ENCODE data around the gene BLMH.
"Not testable (repeated sequence)": the region's sequence is repeated elsewhere in the genome, so short reads cannot be mapped to it uniquely, and the experiment has no call there.

BLMH gene

DNA sequence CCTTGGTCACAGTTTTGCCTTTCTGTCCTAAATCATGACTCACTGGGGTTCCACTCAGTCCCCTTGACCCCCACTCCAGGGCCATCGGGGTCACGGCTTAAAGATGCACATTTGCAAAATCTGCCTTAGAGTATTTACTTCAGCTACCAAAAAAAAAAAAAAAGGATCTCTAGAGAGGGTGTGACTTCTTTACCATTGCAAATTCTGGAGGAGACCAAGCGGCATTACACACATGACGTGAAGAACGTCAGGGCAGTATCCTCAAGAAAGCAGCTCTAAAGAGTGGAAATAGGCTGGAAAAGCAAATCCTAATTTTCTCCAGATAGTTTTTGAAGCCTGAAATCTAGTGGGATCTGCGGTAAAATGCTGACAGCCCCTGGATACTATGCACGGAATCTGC is 81.8 kb downstream of the BLMH start:
- DNase-seq (ENCODE audit: low read depth, low spot score) = no peak
- in situ Hi-C loops (cut with HindIII; ENCODE audit: low sequenced_read_pairs) = no loop called here
- no peak overlapping the region for H3K4me3 ChIP-seq (ENCODE audit: low read depth, low read length)
- TF ChIP-seq, protein P1, sequence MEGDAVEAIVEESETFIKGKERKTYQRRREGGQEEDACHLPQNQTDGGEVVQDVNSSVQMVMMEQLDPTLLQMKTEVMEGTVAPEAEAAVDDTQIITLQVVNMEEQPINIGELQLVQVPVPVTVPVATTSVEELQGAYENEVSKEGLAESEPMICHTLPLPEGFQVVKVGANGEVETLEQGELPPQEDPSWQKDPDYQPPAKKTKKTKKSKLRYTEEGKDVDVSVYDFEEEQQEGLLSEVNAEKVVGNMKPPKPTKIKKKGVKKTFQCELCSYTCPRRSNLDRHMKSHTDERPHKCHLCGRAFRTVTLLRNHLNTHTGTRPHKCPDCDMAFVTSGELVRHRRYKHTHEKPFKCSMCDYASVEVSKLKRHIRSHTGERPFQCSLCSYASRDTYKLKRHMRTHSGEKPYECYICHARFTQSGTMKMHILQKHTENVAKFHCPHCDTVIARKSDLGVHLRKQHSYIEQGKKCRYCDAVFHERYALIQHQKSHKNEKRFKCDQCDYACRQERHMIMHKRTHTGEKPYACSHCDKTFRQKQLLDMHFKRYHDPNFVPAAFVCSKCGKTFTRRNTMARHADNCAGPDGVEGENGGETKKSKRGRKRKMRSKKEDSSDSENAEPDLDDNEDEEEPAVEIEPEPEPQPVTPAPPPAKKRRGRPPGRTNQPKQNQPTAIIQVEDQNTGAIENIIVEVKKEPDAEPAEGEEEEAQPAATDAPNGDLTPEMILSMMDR (IDR thresholded peaks at IDR 0.05; ENCODE audit: low read depth, low read length) = no peak

- TF ChIP-seq, protein P1 (IDR thresholded peaks at IDR 0.05; ENCODE audit: low read depth, low read length) = no peak
- in situ Hi-C loops (cut with HindIII; ENCODE audit: low sequenced_read_pairs) = no loop called here
- DNase-seq (ENCODE audit: low read depth, low spot score) = no peak
Observed at GRCh38 chr17:30208214-30208613, 83.5 kb downstream of the BLMH start.

DNA sequence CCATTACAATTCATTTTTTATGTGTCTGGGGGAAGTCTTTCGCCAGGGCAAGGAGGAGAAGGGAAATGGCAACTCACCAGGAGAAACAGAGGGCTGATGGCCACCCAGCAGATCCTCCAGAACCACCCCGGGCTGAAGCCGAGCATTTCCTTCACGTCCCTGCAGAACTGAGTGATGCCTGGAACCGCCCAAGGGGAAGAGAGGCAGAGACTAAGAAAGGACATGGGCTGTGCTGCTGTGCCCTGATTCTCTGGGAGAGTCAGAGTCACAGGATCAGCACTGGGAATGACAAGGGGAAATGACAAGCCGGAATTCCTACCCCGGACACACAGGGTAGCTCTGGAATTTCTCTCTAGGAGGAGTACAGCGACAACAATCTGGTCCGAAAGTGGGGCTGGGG is 84.1 kb downstream of the BLMH start:
- TF ChIP-seq, protein P1 (IDR thresholded peaks at IDR 0.05; ENCODE audit: low read depth, low read length) = no peak

More at GRCh38 chr17:30208214-30208613, 83.5 kb downstream of the BLMH start:
- no peak overlapping the region for H3K4me3 ChIP-seq (ENCODE audit: low read depth, low read length)

DNA sequence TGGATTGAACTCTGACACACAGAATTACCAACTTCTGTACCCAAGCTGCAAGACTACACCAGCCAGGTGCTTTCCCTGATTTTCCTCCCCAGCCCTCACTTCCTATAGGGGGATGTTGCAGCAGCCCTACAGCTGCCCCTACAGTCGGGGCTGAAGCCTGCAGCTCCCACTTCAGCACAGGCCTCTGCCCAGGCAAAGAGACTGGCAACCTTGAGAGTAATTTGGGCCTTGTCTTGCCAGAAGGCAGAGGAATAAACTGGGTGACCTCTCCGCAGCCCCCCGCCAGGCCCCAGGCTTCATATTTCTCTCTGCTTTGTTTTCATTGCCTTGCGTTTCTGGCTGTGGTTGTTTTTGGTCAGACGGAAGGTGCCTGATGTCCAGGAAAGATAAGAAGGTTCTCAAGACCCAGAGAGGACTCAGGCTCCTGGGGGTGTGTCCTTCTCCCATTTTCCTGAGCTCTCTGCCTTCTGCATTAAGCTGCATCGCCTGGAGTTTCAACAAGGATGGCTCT is 88.2 kb downstream of the BLMH start:
- in situ Hi-C loops (cut with HindIII; ENCODE audit: low sequenced_read_pairs) = no loop called here
- H3K4me3 ChIP-seq (ENCODE audit: low read depth, low read length) = no peak overlapping the region
- DNase-seq (ENCODE audit: low read depth, low spot score) = no peak
- TF ChIP-seq, protein P1 (IDR thresholded peaks at IDR 0.05; ENCODE audit: low read depth, low read length) = no peak

More for the DNA sequence above, 84.1 kb downstream of the BLMH start:
- in situ Hi-C loops (cut with HindIII; ENCODE audit: low sequenced_read_pairs) = no loop called here
- no peak for DNase-seq (ENCODE audit: low read depth, low spot score)
- H3K4me3 ChIP-seq (ENCODE audit: low read depth, low read length) = no peak overlapping the region

- DNase-seq (ENCODE audit: low read depth, low spot score); in situ Hi-C loops (cut with HindIII; ENCODE audit: low sequenced_read_pairs); H3K4me3 ChIP-seq (ENCODE audit: low read depth, low read length): not testable (repeated sequence)
Observed at GRCh38 chr17:30200656-30201055, 91.1 kb downstream of the BLMH start.

GRCh38 chr17:30200106-30200505 is 91.6 kb downstream of the BLMH start:
- DNase-seq (ENCODE audit: low read depth, low spot score) = no peak
- TF ChIP-seq, protein P1 (IDR thresholded peaks at IDR 0.05; ENCODE audit: low read depth, low read length) = no peak
- in situ Hi-C loops (cut with HindIII; ENCODE audit: low sequenced_read_pairs) = no loop called here
- no peak overlapping the region for H3K4me3 ChIP-seq (ENCODE audit: low read depth, low read length)

- DNase-seq (ENCODE audit: low read depth, low spot score) = no peak
- no peak overlapping the region for H3K4me3 ChIP-seq (ENCODE audit: low read depth, low read length)
- in situ Hi-C loops (cut with HindIII; ENCODE audit: low sequenced_read_pairs) = no loop called here
- TF ChIP-seq, protein P1 (IDR thresholded peaks at IDR 0.05; ENCODE audit: low read depth, low read length) = no peak
Observed at GRCh38 chr17:30199600-30199999, 92.1 kb downstream of the BLMH start.
